ENCODE measurements around the gene RGS6.

- TF ChIP-seq GATA2 (IDR thresholded peaks at IDR 0.05; ENCODE audit: low read depth, low read length): no peak
- TF ChIP-seq GATA3 (IDR thresholded peaks at IDR 0.05; ENCODE audit: low read depth, low read length): no peak
Observed at GRCh38 chr14:72451054-72451972, 519.1 kb downstream of the RGS6 start.
